HG02852 (cell line): ENCODE data around the gene ZCCHC14.
"Not testable (repeated sequence)": the region's sequence is repeated elsewhere in the genome, so short reads cannot be mapped to it uniquely, and the experiment has no call there.

Source experiments
- ATAC-seq: cut with Tn5 transposase; IDR thresholded peaks from one replicate; pipeline ENCODE4 v1.9.1; 2021; ENCODE audit warnings: mild to moderate bottlenecking, moderate library complexity; ENCODE audit not compliant: unreplicated experiment

Gene ZCCHC14

DNA sequence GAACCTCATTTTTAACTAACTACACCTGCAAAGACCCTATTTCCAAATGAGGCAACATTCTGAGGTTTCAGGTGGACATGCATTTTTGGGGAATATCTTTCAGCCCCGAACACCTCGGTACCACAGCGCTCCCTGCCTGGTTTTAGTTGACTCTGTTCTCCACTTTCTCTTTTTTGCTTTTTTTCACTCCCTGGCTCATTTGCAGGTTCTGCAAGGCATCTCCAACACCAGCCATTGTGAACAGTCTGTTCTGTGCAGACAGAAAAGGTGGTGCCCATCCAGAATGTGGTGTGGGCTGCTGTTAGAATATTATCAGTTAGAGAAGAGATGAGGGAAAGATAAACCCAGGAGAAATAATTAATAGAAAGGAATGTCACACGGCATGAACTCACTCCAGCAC lies 32.5 kb upstream of the ZCCHC14 start:
- no peak for ATAC-seq

DNA sequence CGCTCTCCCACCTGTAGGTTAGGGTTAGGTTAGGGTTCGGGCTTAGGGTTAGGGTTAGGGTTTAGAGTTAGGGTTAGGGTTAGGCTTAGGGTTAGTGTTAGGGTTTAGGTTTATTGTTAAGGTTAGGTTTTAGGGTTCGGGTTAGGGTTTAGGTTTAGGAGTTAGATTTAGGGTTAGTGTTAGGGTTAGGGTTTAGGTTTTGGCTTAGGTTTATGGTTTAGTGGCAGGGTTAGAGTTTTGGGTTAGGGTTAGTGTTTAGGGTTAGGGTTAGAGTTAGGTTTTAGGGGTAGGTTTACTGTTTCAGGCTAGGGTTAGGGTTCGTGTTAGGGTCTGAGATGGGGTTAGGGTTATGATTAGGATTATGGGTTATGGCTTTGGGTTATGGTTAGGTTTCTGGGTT lies 31.6 kb upstream of the ZCCHC14 start:
- ATAC-seq, result no peak

DNA sequence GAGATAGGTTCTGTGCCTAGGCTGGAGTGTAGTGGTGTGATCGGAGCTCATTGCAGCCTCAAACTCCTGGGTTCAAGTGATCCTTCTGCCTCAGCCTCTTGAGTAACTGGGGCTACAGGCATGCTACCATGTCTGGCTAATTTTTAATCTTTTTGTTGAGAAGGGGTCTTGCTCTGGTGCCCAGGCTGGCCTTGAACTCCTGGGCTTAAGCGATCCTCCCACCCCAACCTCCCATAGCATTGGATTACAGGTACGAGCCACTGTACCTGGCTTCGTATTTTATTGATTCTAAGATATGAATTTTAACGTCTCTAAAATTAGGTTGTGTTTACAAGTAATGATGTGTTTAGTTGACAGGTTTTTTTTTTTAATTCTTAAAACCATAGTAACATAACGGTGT lies 30.8 kb upstream of the ZCCHC14 start:
- not testable (repeated sequence) for ATAC-seq

DNA sequence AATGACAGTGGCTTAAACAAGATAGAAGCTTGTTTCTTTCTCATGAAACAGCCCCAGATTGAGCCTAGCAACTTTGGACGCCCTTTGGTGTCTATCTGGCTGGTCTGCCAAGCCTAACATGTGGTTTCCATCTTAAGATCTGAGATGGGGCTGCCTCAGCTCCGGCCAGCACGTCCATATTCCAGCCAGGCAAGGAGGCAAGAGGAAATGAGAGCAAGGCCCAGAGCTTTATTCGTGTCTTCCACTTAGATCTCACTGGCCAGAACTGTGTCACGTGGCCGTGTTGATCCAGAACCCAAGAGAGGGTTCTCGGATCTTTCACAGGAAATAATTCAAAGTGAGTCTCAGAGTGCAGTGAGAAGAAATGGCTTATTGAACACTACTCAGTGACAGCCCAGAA lies 28.9 kb upstream of the ZCCHC14 start:
- ATAC-seq, result not testable (repeated sequence)

DNA sequence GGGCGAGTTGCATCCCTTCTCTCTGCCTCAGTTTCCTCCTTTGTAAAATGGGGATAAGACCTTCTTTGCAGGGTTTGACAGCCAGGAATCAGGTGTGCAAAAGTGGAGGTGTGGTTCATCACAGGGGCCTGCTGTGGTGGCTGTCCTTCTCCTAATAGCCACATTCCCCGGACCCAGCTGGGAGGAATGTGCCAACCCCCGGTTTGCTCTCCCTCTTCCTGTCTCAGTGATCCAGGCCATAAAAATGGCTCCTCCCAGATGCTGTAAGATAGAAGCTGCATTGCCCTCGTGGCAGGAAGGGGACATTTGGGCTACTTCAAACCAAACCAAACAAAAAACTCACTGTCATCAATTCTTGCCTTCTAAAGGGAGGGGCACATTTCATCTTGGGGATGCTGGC lies 26.3 kb upstream of the ZCCHC14 start:
- ATAC-seq, result not testable (repeated sequence)

DNA sequence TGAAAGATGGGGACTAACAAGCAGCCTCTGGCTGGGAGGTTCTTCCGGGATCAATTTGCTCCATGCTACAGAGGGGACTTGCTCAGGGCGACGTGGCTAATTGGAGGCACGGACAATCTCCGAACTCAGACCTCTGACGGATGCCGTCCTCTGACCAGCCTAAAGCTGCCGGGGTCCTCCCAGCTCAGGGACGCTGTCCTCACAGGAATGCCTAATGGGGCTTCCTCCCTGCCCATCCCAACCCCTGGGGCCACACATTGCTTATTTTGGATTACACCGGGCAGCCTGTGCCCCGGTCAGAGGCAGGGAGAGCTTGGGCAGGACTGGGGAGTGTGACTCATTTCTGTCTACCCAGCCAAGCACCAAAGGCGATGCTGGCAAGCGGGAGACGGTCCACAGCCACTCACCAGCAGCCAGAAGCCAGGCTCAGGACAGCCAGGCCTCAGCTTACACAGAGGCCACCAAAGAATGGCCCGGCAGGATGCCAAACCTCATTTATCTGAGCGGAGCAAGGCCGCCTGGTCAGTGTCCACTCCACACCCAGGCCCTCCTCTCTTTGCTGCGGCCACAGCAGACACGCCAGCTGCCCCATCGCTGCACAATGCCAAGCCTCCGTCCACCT lies 25.7 kb upstream of the ZCCHC14 start:
- not testable (repeated sequence) for ATAC-seq

DNA sequence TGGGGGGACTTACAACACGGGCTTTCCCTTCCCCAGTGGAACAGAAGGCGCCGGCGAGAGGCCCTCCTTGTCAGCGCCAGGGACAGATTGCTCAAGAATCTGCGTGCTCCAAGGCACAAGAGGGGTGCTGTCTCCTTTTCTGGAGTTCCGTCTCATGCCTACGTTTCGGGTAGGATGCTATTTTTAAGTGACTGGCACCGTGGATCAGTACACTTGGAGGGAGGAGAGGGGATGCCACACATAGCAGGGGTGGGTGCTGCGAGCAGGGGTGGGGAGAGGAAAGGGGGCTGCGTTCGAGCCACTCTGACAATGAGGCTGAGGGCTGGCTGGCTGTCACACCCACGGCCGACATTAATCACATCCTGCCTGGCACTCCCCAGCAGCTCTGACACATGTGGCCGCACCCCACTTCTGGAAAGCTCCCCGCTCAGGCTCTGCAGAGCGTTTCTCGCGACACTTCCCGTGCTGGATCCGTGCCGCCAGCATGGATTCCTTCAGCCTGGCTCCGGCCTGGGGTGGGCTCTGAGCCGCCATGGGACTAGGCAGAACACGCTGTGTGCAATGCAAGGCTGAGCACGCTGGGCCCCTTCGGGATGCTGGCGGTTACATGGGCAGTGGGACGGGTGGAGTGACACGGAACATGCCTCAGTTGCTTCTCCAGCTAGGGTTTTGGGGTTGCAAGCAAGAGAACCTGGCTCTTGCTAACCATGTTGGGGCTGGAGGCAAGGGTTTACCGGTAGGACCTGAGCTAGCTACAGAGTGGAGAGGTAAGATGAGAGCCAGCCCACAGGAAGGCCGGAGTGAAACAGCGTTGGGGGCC lies 25.0 kb upstream of the ZCCHC14 start:
- ATAC-seq, result not testable (repeated sequence)

DNA sequence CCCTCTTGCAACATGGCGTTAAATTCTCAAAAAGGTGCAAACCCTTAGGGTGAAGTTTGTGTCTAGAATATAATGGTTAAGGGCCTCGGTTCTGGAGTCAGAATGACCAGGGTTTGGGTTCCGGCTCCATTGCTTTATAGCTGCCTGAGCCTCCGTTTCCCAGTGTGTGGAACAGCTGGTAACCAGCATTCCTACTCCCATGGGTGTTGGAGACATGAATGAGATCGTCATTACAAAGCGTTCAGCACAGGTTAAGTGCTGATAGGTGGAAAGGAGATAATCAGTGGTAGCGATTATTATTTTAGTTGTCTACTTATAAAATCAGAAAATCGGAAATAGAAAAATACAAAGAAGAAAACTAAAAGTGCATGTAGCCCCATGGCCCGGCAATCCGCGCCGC lies 23.5 kb upstream of the ZCCHC14 start:
- no peak for ATAC-seq

DNA sequence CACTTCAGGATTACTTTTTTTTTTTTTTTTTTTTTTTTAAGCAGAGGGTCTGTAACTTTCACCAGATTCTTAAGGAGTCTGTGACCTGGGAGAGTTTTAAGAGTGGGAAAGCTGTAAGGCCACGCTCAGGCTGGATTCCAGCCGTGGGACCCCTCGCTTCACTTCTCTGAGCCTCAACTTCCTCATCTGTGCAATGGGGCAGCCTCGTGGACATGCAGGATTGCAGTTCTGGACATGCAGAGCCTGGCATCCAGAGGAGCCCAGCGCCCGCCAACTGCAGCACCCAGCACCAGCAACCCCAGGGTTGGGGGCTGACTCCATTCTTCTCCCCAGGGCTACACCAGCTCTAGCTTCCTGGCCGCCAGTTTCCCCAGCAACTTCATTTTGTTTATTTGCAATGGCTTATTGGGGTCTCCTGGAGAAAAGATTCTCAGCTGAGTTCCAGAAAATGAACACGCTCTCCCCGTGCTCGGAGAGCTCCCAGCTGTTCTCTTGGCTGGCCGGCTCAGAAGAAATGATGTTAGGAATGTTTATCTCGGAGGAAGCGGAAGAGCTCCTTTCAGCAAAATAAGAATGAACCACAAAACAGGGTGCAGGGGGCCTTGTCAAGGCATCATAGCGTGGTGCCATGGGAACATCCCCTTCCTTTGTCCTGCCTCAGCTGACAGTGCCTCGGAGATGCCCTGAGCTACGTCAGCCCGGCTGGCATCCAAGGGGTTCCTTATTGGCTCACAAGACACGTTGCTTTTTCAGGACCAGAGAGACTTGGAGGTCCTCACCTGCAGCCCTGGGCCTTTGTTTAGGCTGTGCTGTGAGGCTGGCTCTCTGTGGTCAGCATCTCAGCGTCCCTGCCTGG lies 22.9 kb upstream of the ZCCHC14 start:
- no peak for ATAC-seq

DNA sequence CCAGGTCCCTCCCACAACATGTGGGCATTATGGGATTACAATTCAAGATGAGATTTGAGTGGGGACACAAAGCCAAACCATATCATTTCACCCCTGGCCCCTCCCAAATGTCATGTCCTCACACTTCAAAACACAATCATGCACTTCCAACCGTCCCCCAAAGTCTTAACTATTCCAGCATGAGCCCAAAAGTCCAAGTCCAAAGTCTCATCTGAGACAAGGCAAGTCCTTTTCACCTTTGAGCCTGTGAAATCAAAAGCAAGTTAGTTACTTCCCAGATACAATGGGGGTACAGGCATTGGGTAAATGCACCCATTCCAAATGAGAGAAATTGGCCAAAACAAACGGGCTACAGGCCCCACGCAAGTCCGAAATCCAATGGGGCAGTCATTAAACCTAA lies 17.0 kb upstream of the ZCCHC14 start:
- ATAC-seq, result not testable (repeated sequence)

DNA sequence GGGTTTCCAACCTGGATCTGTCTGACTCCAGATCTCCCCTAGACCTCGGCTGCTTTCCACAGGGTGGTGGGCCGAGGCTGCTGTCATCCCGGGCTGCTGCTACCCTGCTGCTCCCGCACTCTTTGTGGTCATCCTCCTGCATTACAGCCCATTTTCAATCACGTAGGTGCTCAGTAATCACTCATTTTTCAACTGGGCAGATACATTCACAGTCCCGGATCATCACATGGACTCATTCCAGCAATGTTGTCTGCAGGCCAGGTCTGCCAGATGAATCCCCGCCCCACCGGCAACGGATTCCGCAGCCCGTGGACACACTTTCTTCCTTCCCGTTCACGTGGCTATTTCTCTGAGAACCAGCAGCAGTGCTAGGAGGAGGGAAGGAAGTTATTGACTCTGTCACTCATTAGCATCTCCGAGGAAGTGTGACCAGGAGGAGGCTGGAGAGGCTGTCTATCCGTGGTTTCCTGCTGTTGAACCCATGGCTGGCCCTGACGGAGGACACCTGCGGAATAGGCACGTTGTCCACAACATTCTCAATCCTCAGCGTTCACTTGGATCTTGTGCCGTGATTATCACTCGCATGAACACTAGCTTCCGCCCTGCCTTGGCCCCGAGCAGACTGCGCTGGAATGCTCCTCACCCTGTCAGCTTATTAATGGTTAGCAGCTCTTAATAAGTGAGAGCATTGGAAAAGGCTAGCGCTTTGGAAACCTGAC lies 14.7 kb upstream of the ZCCHC14 start:
- ATAC-seq, result no peak

DNA sequence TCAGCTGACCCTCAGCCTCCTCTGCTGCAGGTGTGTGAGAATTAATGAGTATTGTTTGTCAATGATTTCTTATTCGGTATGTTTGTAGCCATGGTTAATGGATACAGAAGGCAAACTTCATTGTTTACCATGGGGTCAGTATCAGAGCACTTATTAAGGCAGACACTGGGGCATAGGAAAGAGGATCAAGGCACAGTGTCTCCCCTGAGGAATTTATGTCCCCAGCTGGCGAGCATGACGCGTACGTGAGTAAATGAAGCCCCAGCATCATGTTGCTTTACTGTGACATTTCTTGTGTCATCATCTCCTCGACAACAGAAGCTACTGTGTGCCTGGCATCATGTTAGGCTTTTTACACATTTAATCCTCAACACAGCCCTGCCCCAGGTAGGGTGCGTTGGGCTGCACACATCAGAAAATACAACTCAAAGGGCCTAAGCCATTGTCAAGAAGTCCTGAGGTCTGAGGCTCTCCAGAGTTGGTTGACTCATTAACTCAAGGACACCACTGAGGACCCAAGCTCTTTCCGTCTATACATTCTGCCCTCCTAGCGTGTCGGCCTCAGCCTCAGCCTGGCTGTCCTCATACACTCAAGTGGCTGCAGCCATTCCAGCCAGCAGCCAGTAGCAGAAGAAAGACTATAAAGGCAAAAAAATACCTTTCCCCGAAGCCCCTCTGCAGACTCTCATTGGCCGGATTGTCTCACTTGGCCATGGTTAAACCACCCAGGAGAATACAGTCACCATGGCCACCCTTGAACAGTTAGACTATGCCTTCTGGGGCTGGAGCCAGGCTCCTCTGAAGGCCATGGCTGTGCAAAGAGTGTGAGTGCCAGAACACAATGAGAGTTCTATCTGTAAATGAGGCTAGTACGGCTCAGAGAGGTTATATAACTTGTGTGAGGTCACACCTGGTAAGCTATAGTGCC lies 13.9 kb upstream of the ZCCHC14 start:
- ATAC-seq, result no peak

DNA sequence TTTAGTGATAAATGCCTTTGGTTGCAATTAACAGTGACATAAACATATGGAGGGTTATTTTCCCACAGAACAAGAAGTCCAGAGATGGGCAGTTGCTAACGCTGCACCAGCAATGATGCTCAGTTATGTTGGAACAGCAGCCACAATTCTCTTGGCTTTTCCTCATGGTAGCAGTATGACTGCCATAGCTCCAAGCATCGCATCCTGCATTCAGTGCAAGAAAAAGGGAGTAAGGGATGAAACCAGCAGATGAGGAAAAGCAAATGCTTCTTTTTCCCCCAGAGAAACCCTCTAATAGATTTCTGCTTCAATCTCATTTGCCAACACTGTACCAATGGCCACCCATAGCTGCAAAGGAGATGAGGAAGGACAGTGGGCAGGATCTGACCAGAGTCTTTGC lies 13.0 kb upstream of the ZCCHC14 start:
- no peak for ATAC-seq

DNA sequence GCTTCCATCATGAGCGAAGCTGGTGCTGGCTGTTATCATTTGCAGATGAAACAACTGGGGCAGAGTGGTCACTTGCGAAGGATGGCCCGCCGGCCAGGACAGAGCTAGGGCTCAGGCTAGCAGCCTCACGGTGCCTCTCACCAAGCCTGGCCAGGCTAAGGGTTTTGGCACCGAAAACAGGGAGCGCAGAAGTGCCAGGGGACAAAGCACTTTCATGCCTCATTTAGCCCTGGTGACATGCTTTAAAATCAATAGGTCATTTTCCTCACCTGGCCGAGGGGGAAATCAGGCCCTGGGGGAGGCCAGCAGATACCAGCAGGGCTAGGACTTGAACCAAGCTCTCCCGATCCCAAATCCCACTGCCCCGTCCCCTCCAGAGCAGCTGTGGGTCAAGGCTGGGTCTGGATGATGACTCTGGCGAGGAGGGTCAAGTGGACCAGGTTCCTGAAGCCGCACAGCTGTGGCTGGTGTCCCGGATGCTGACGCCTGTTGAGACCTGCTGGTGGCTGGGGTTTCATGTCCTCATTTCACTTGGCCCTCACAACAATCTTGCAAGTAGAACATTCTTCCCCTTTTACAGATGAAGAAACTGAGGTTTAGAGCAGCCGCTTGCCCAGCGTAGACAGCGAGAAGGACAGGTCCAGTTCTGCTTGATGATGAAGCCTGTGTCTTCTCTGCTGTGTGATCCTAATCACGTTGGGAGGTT lies 10.6 kb upstream of the ZCCHC14 start:
- ATAC-seq, result not testable (repeated sequence)

DNA sequence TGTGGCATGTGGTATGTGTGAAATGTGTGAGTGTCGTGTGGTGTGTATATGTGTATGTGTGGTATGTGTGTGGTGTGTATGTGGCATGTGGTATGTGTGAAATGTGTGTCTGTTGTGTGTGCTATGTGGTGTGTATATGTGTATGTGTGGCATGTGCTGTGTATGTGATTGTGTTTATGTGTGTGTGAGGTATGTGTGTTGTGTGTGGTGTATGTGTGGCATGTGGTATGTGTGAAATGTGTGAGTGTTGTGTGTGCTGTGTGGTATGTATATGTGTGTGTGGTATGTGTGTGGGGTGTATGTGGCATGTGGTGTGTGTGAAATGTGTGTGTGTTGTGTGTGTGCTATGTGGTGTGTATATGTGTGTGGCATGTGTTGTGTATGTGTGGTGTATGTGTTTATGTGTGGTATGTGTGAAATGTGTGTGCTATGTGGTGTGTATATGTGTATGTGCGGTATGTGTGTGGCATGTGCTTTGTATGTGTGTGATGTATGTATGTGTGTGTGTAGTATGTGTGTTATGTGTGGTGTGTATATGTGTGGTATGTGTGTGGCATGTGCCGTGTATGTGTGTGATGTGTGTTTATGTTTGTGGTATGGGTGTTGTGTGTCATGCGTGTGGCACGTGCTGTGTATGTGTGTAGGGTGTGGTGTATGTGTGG lies 9.6 kb upstream of the ZCCHC14 start:
- ATAC-seq, result no peak

DNA sequence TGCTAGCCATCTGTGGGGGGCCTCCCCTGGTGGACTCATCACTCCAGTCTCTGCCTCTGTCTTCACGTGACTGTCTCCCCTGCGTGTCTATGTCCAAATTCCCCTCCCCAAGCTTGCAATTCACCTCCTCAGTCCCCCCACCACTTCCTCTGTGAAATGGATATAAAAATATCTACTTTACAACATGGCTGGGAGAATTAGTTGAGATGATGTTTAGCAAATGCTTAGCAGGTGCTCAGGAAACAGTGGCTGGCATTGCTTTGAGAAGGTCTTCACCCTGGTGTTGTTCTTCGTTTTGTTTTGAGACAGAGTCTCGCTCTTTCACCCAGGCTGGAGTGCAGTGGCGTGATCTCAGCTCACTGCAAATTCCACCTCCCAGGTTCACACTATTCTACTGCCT lies 8.3 kb upstream of the ZCCHC14 start:
- no peak for ATAC-seq

DNA sequence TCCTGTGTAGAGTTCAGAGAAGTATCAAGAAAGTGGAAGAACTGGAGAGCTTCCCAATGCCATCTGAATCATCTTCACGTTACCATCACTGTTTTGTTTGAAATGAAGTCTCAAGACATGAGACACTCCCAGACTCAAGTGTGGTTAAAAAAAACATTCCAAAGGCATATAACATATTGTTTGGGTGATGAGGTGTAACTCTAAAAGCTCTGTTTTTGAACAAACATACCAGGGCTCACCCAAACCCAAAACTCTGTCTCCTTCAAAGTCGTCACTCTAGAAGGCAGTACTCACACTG lies 6.3 kb upstream of the ZCCHC14 start:
- ATAC-seq, result no peak

DNA sequence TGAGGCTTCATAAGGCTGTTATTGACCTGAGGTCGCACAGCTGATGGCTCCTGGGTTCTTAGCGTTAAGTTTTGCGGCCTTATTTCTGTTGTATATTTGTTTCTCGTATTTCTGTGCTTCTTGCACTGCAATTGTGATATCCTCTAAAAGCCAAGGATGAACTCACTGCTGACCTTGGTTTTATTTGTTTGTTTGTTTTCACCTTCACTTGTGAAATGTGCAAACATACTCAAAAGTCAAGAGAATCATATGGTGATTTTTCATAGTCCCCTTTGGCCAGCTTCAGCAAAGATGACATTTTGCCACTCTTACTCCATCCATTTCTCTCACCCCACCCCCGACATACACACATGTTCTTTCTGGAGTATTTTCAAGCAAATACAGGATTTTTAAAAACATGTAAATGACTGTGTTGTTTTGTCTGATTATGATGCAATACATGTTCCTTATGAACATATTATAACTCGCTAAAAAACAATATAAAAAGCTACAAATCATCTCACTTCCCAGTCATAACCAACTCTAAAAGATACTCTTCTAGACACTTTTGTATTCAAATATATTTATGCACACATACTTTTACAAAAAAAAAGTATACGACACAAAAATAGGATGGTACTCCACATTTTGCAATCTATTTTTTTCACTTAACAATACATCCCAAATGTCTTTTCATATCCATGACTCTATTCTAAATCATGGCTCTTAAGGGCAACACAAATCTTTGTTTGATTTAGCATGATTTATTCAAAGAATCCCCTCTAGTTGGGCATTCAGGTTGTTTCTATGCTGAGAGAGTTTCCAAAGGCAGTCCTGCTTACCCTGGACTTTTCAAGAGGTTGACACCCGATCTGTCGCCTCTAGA lies 5.7 kb upstream of the ZCCHC14 start:
- no peak for ATAC-seq
